Measurements from ENCODE around the gene CHMP4B.

CHMP4B gene

DNA sequence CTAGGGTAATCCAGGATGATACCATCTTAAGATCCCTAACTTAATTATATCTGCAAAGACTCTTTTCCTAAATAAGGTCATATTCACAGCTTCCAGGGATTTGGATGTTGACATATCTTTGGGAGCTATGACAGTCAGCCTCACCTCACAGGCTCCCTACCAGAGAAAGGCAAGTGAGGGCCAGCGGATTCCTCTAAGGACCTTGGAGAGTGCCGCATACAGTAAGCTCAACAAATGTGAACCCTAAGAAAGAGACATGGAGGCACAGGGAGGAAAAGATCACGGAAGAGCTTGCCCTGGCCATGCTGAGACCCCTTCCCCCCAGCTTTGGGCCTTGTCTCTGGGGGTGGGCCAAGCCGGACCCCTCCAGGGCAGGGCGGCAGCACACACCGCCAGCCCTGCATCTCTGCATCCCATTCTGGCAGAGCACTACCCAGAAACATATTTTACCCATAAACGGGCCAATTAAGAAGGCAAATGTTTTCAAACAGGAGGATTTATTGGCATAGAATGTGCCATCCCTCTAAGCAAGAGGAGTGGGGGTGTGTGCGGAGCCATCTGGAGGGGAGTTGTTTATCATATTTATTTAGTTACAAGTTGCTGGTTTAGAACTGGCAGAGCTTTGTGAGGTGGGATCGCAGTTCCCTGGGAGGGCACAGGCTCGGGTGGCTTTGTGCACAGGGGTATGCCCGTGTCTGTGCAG is 55.4 kb downstream of the CHMP4B start:
- no peak for DNase-seq

GRCh38 chr20:33868042-33868441 is 56.9 kb downstream of the CHMP4B start:
- DNase-seq = no peak

- no peak for DNase-seq
Observed at GRCh38 chr20:33868595-33868994, 57.4 kb downstream of the CHMP4B start.

DNA sequence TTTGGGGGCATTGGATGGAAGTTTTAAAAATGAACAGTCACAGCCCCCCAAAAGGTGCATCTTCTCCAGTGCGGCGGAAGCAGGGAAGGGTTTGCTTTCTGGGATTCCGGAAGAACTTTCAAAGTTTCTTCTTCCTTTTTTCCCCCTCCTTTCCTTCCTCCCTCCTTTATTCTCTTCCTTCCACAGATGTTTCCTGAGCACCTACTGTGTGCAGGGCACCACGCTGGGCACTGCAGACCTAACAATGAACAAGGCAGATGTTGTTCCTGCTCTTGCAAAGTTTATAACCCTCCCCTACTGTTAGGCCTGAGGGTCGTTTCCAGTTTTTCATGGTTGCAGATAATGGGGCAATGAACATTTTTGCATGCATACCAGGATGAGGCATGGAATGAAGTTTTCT is 58.1 kb downstream of the CHMP4B start:
- DNase-seq = no peak

DNA sequence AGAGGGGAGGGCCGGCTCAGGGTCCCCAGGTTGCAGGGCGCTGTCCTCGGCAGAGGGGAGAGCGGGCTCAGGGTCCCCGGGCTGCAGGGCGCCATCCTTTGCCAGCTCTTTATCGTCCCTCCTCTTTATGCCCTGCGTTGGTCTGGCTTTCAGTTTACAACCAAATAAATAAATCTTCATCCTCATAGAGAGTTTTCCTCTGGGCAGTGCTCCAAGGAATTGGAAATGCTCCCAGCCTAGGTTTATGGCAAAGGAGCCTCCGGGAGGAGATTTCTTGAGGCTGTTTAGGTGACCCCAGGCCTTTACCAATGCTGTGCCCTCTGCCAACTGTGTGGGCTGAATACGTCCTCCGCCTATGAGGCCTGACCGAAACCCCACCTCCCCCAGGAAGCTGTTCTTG is 60.2 kb downstream of the CHMP4B start:
- no peak for DNase-seq

GRCh38 chr20:33874129-33874528 is 63.0 kb downstream of the CHMP4B start:
- DNase-seq = no peak

- DNase-seq = no peak
Observed at GRCh38 chr20:33875055-33875454, 63.9 kb downstream of the CHMP4B start.

DNA sequence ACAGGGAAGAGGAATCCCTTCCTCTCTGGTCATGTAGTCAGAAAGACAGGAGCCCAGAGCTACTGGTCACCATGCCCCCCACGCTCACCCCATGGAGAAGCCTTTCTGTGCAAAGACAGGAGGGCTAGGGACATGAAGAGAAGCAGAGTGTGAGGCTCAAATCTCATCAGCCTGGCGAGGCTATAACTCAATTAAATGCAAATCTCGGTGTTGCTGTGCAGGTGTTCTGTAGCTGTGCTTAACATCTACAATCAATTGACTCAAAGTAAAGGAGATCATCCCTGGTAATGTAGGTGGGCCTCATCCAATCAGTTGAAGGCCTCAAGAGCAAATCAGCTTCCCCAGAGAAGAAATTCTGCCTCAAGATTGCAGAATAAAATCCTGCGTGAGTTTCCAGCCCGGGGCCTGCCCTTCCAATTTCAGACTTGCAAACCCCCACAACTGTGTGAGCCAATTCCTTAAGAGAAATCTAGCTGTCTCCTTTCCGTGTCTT is 64.4 kb downstream of the CHMP4B start:
- no peak for DNase-seq

DNA sequence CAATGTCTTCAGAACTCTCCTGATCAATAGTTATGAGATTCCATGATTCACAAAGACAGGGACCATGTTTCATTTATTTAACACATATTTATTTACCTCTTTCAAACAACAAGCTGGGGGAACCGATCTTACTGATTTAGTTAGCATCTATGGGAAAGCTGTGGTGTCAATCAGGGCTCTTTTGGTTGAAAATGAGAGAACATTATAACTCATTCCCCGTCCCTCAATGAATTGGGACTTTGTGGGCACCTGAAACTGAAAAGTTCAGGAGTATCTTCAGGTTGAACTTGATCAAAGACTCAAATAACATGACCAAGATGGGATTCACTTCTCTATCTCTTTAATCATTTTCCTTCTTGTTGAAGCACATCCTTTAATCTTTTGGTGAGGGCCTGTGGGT is 67.4 kb downstream of the CHMP4B start:
- no peak for DNase-seq

DNA sequence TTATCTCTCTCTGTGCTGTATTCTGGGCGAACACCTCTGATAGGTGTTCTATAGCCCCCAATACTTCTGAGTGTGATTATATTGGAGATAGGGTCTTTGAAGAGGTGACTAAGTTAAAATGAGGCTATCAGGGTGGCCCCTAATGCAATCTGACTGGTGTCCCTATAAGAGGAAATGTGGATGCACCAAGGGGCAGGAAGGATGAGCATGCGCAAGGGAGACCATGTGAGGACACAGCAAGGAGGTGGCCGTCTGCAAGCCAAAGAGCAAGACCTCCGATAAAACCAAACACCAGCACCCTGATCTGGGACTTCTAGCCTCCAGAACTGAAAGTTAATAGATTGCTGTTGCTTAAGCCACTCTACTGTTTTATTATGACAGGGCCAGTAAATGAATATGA is 69.2 kb downstream of the CHMP4B start:
- no peak for DNase-seq

DNA sequence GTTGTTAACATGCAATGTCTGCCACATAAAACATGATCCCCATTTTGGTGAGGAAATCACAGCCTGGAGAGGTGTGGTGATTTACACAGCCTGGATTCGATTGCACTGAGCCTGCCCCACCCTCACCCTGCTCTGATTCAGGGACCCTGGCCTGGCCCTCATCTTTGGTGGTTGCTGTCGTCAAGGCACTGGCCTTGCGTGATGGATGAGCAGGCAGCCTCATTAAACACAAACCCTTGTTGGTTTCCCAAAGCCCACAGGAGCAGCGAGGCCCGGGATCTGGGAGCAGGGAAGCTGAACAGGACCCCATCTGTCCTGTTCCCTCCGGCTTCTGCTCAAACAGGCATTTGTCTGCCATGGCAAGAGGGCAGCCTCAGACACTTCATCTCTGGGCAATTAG is 70.8 kb downstream of the CHMP4B start:
- no peak for DNase-seq

DNA sequence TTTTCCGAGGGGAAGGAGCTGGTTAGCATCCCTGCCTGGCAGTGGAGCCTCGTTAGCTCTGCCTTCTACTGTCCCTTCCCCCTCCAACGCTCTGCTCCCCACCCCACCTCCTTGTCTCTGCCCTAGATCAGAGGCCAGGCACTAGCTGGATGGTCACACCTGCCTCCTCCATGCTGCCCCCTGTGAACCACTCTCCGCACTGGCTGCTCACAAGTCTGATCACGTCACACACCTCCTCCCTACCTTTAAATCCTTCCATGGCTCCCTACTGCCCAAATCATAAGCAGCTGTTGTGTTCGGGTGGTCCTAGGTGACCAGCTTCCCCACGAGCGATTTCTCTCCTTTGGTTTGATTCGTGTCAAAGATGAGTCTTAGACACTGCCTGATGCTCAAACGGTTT is 71.3 kb downstream of the CHMP4B start:
- no peak for DNase-seq

- DNase-seq = no peak
Observed at GRCh38 chr20:33883164-33883563, 72.0 kb downstream of the CHMP4B start.

GRCh38 chr20:33884633-33885032 is 73.5 kb downstream of the CHMP4B start:
- no peak for DNase-seq

DNA sequence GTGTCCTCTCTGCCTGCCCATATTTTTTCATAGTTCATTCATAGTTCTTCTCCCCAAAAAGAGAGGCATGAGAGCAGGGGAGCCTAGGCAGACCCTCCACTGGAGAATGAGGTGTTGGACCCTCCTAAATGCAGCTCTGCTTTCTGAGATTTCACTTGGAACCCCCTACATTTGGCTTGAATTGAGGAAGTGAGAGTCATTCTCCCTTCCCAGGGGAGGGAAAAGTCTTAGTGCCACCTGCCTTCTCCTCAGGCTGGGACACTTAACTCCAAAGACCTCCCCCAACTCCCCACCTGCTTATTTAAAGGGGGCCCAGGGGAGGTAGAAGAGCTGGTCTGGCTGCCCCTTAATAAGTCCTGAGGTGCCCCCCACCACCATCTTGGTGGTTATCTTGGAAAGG is 78.2 kb downstream of the CHMP4B start:
- no peak for DNase-seq

DNA sequence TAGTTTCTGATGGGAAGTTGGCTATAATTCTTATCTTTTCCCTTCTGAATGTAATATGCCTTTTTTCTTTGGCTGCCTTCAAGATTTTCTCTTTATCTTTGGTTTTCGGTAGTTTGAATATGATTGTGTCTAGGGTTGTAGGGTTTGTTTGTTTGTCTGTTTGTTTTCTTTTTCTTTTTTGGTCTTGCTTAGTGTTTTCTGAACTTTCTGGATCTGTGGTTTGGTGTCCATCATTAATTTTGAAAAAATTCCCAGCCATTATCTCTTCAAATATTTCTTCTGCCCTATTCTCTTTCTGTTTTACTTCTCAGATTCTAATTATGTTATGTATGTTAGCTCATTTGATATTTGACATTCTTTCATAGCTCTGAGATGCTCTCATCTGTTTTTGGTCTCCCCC is 79.4 kb downstream of the CHMP4B start:
- DNase-seq = no peak

GRCh38 chr20:33893314-33893713 is 82.2 kb downstream of the CHMP4B start:
- DNase-seq = peak; percentile 69

GRCh38 chr20:33894798-33895197 is 83.7 kb downstream of the CHMP4B start:
- peak; percentile 27 for DNase-seq

GRCh38 chr20:33896509-33896908 is 85.4 kb downstream of the CHMP4B start:
- peak; percentile 57 for DNase-seq

DNA sequence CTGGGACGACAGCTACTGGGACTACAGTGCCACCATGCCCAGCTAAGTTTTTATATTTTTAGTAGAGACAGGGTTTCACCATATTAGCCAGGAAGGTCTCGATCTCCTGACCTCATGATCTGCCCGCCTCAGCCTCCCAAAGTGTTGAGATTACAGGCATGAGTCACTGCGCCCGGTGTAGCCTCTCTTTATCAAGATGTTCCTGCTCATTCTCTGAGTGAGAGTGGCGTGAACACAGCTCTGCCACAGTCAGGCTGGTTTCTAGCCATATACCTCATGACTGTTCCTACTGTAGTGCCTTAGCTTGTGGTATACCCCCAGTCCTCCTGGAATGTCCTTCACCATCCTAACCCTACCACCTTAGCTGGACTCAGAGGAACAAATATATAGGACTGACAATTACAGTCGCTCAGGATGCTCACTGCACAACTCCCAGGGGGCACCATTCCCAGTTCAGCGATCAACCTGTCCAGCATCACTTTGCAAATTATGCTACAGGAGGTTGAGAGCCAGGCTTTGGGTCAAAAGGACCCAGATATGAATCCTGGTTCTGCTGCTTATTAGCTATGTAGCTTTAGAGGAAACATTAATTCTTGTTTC is 86.3 kb downstream of the CHMP4B start:
- no peak for DNase-seq

GRCh38 chr20:33899106-33899505 is 88.0 kb downstream of the CHMP4B start:
- DNase-seq = no peak

DNA sequence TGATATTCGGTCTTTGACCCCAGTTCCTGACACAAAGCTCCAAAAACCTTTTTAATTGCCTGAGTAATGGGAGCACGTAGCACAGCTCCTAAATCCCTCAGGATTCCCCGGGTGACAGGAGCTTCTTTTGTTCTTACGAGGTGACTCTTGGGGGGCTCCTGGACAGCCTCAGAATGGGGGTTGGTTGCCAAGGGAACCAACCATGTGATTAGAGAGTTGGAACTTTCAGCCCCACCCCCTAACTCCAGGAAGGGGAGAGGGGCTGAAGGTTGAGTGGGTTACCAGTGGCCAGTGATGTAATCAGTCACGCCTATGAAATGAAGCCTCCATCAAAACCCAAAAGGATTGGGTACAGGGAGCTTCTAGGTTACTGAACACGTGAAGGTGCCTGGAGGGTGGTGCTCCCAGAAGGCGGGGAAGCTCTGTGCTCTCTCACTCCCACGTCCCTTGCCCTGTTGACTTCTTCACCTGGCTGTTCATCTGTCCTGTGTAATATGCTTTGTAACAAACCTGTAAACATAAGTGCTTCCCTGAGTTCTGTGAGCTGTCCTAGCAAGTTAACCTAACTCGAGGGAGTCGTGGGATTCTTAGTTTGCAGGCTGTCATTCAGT is 89.5 kb downstream of the CHMP4B start:
- no peak for DNase-seq

GRCh38 chr20:33901132-33901523 is 90.0 kb downstream of the CHMP4B start:
- no peak for DNase-seq

GRCh38 chr20:33902011-33902410 is 90.9 kb downstream of the CHMP4B start:
- no peak for DNase-seq
